ENCODE measurements around the gene NELFB.

- TF ChIP-seq EZH2 (IDR thresholded peaks at IDR 0.05; ENCODE audit: borderline replicate concordance, insufficient read depth, low read length, poor library complexity, severe bottlenecking) (no peak), EP300 (conservative IDR thresholded peaks at IDR 0.05; ENCODE audit: poor library complexity, severe bottlenecking) (no peak), CTCF (IDR thresholded peaks at IDR 0.05; ENCODE audit: poor library complexity, severe bottlenecking) (no peak), TAF1 (IDR thresholded peaks at IDR 0.05; ENCODE audit: low read depth) (no peak), MXI1 (conservative IDR thresholded peaks at IDR 0.05; ENCODE audit: poor library complexity, severe bottlenecking) (no peak), POLR2AphosphoS5 (IDR thresholded peaks at IDR 0.05) (no peak), SMC3 (conservative IDR thresholded peaks at IDR 0.05; ENCODE audit: poor library complexity) (no peak), RAD21 (conservative IDR thresholded peaks at IDR 0.05) (no peak)
Measured at GRCh38 chr9:137228968-137229896, 25.9 kb upstream of the NELFB start.
